ENCODE measurements around the gene LRRC8D. TPM values are rescaled to one million over a fixed set of nuclear protein-coding genes. Genes with fewer than 3 reads are reported as not detected.

LRRC8D gene
- polyA plus RNA-seq, 2 donors = 3.5 to 7.1 TPM

- no peaks in the 10 kb centered on the region for H3K27me3 ChIP-seq (ENCODE audit: control insufficient read depth in 1 of 2, insufficient read depth in 2 of 2, low read length in 2 of 2)
- WGBS, 2 donors = 88 to 94% methylated on average over 3 of the region's 3 CpGs
- H3K4me1 ChIP-seq (ENCODE audit: control insufficient read depth in 2 of 2, insufficient read depth in 2 of 2, low read length in 1 of 2) = no peaks in the 10 kb centered on the region
- H3K4me3 ChIP-seq (ENCODE audit: low read depth in 1 of 2, low read length in 2 of 2) = no peak overlapping the region
- no peak overlapping the region for H3K27ac ChIP-seq (ENCODE audit: low read depth in 2 of 2, low read length in 1 of 2)
- no peaks in the 10 kb centered on the region for H3K9me3 ChIP-seq (ENCODE audit: control insufficient read depth in 2 of 2, insufficient read depth in 1 of 2, low read depth in 1 of 2, low read length in 1 of 2)
- H3K36me3 ChIP-seq (ENCODE audit: control insufficient read depth in 2 of 2, insufficient read depth in 2 of 2, low read length in 1 of 2) = no peaks in the 10 kb centered on the region
Observed at GRCh38 chr1:89863165-89863830, 42.5 kb downstream of the LRRC8D start.

GRCh38 chr1:89865498-89866382, 44.9 kb downstream of the LRRC8D start:
- Histone ChIP-seq H3K27ac (ENCODE audit: low read depth in 2 of 2, low read length in 1 of 2) (no peak overlapping the region), H3K36me3 (ENCODE audit: control insufficient read depth in 2 of 2, insufficient read depth in 2 of 2, low read length in 1 of 2) (no peaks in the 10 kb centered on the region), H3K27me3 (ENCODE audit: control insufficient read depth in 1 of 2, insufficient read depth in 2 of 2, low read length in 2 of 2) (no peaks in the 10 kb centered on the region), H3K9me3 (ENCODE audit: control insufficient read depth in 2 of 2, insufficient read depth in 1 of 2, low read depth in 1 of 2, low read length in 1 of 2) (no peaks in the 10 kb centered on the region), H3K4me3 (ENCODE audit: low read depth in 1 of 2, low read length in 2 of 2) (no peak overlapping the region), H3K4me1 (ENCODE audit: control insufficient read depth in 2 of 2, insufficient read depth in 2 of 2, low read length in 1 of 2) (no peaks in the 10 kb centered on the region)
- WGBS, 2 donors = 65 to 79% methylated on average over 4 of the region's 4 CpGs

GRCh38 chr1:89866568-89866967, 45.7 kb downstream of the LRRC8D start:
- 98% methylated on average over 7 of the region's 7 CpGs for WGBS, 2 donors
- no peak overlapping the region for H3K4me3 ChIP-seq (ENCODE audit: low read depth in 1 of 2, low read length in 2 of 2)
- no peaks in the 10 kb centered on the region for H3K9me3 ChIP-seq (ENCODE audit: control insufficient read depth in 2 of 2, insufficient read depth in 1 of 2, low read depth in 1 of 2, low read length in 1 of 2)
- no peaks in the 10 kb centered on the region for H3K4me1 ChIP-seq (ENCODE audit: control insufficient read depth in 2 of 2, insufficient read depth in 2 of 2, low read length in 1 of 2)
- no peaks in the 10 kb centered on the region for H3K27me3 ChIP-seq (ENCODE audit: control insufficient read depth in 1 of 2, insufficient read depth in 2 of 2, low read length in 2 of 2)
- H3K27ac ChIP-seq (ENCODE audit: low read depth in 2 of 2, low read length in 1 of 2) = no peak overlapping the region
- H3K36me3 ChIP-seq (ENCODE audit: control insufficient read depth in 2 of 2, insufficient read depth in 2 of 2, low read length in 1 of 2) = no peaks in the 10 kb centered on the region

- no peak overlapping the region for H3K4me3 ChIP-seq (ENCODE audit: low read depth in 1 of 2, low read length in 2 of 2)
- H3K9me3 ChIP-seq (ENCODE audit: control insufficient read depth in 2 of 2, insufficient read depth in 1 of 2, low read depth in 1 of 2, low read length in 1 of 2) = no peaks in the 10 kb centered on the region
- no peaks in the 10 kb centered on the region for H3K36me3 ChIP-seq (ENCODE audit: control insufficient read depth in 2 of 2, insufficient read depth in 2 of 2, low read length in 1 of 2)
- no peaks in the 10 kb centered on the region for H3K27me3 ChIP-seq (ENCODE audit: control insufficient read depth in 1 of 2, insufficient read depth in 2 of 2, low read length in 2 of 2)
- H3K27ac ChIP-seq (ENCODE audit: low read depth in 2 of 2, low read length in 1 of 2) = no peak overlapping the region
- 76 to 92% methylated on average over 3 of the region's 3 CpGs for WGBS, 2 donors
- no peaks in the 10 kb centered on the region for H3K4me1 ChIP-seq (ENCODE audit: control insufficient read depth in 2 of 2, insufficient read depth in 2 of 2, low read length in 1 of 2)
Observed at GRCh38 chr1:89870998-89871397, 50.2 kb downstream of the LRRC8D start.

- no peaks in the 10 kb centered on the region for H3K36me3 ChIP-seq (ENCODE audit: control insufficient read depth in 2 of 2, insufficient read depth in 2 of 2, low read length in 1 of 2)
- WGBS, 2 donors = 93 to 94% methylated on average over 9 of the region's 9 CpGs
- H3K27me3 ChIP-seq (ENCODE audit: control insufficient read depth in 1 of 2, insufficient read depth in 2 of 2, low read length in 2 of 2) = no peaks in the 10 kb centered on the region
- H3K4me3 ChIP-seq (ENCODE audit: low read depth in 1 of 2, low read length in 2 of 2) = no peak overlapping the region
- no peaks in the 10 kb centered on the region for H3K4me1 ChIP-seq (ENCODE audit: control insufficient read depth in 2 of 2, insufficient read depth in 2 of 2, low read length in 1 of 2)
- no peaks in the 10 kb centered on the region for H3K9me3 ChIP-seq (ENCODE audit: control insufficient read depth in 2 of 2, insufficient read depth in 1 of 2, low read depth in 1 of 2, low read length in 1 of 2)
- no peak overlapping the region for H3K27ac ChIP-seq (ENCODE audit: low read depth in 2 of 2, low read length in 1 of 2)
Observed at GRCh38 chr1:89871768-89872473, 51.1 kb downstream of the LRRC8D start.

GRCh38 chr1:89872567-89872966, 51.7 kb downstream of the LRRC8D start:
- Histone ChIP-seq H3K36me3 (ENCODE audit: control insufficient read depth in 2 of 2, insufficient read depth in 2 of 2, low read length in 1 of 2) (no peaks in the 10 kb centered on the region), H3K27ac (ENCODE audit: low read depth in 2 of 2, low read length in 1 of 2) (no peak overlapping the region), H3K4me3 (ENCODE audit: low read depth in 1 of 2, low read length in 2 of 2) (no peak overlapping the region), H3K4me1 (ENCODE audit: control insufficient read depth in 2 of 2, insufficient read depth in 2 of 2, low read length in 1 of 2) (no peaks in the 10 kb centered on the region), H3K27me3 (ENCODE audit: control insufficient read depth in 1 of 2, insufficient read depth in 2 of 2, low read length in 2 of 2) (no peaks in the 10 kb centered on the region), H3K9me3 (ENCODE audit: control insufficient read depth in 2 of 2, insufficient read depth in 1 of 2, low read depth in 1 of 2, low read length in 1 of 2) (no peaks in the 10 kb centered on the region)
- 43 to 49% methylated on average over 1 of the region's 1 CpG for WGBS, 2 donors

- no peaks in the 10 kb centered on the region for H3K4me1 ChIP-seq (ENCODE audit: control insufficient read depth in 2 of 2, insufficient read depth in 2 of 2, low read length in 1 of 2)
- H3K4me3 ChIP-seq (ENCODE audit: low read depth in 1 of 2, low read length in 2 of 2) = no peak overlapping the region
- no peaks in the 10 kb centered on the region for H3K36me3 ChIP-seq (ENCODE audit: control insufficient read depth in 2 of 2, insufficient read depth in 2 of 2, low read length in 1 of 2)
- no peaks in the 10 kb centered on the region for H3K9me3 ChIP-seq (ENCODE audit: control insufficient read depth in 2 of 2, insufficient read depth in 1 of 2, low read depth in 1 of 2, low read length in 1 of 2)
- H3K27ac ChIP-seq (ENCODE audit: low read depth in 2 of 2, low read length in 1 of 2) = no peak overlapping the region
- H3K27me3 ChIP-seq (ENCODE audit: control insufficient read depth in 1 of 2, insufficient read depth in 2 of 2, low read length in 2 of 2) = no peaks in the 10 kb centered on the region
Observed at GRCh38 chr1:89873288-89873687, 52.5 kb downstream of the LRRC8D start.

- Histone ChIP-seq H3K4me1 (ENCODE audit: control insufficient read depth in 2 of 2, insufficient read depth in 2 of 2, low read length in 1 of 2) (no peaks in the 10 kb centered on the region), H3K4me3 (ENCODE audit: low read depth in 1 of 2, low read length in 2 of 2) (no peak overlapping the region), H3K36me3 (ENCODE audit: control insufficient read depth in 2 of 2, insufficient read depth in 2 of 2, low read length in 1 of 2) (no peaks in the 10 kb centered on the region), H3K9me3 (ENCODE audit: control insufficient read depth in 2 of 2, insufficient read depth in 1 of 2, low read depth in 1 of 2, low read length in 1 of 2) (no peaks in the 10 kb centered on the region), H3K27ac (ENCODE audit: low read depth in 2 of 2, low read length in 1 of 2) (no peak overlapping the region), H3K27me3 (ENCODE audit: control insufficient read depth in 1 of 2, insufficient read depth in 2 of 2, low read length in 2 of 2) (no peaks in the 10 kb centered on the region)
- WGBS, 2 donors = 21 to 22% methylated on average over 3 of the region's 3 CpGs
Observed at GRCh38 chr1:89873770-89874169, 52.9 kb downstream of the LRRC8D start.

- 85% methylated on average over 3 of the region's 3 CpGs for WGBS, 2 donors
- no peak overlapping the region for H3K27ac ChIP-seq (ENCODE audit: low read depth in 2 of 2, low read length in 1 of 2)
- H3K36me3 ChIP-seq (ENCODE audit: control insufficient read depth in 2 of 2, insufficient read depth in 2 of 2, low read length in 1 of 2) = no peaks in the 10 kb centered on the region
- no peaks in the 10 kb centered on the region for H3K27me3 ChIP-seq (ENCODE audit: control insufficient read depth in 1 of 2, insufficient read depth in 2 of 2, low read length in 2 of 2)
- no peak overlapping the region for H3K4me3 ChIP-seq (ENCODE audit: low read depth in 1 of 2, low read length in 2 of 2)
- no peaks in the 10 kb centered on the region for H3K4me1 ChIP-seq (ENCODE audit: control insufficient read depth in 2 of 2, insufficient read depth in 2 of 2, low read length in 1 of 2)
- no peaks in the 10 kb centered on the region for H3K9me3 ChIP-seq (ENCODE audit: control insufficient read depth in 2 of 2, insufficient read depth in 1 of 2, low read depth in 1 of 2, low read length in 1 of 2)
Observed at GRCh38 chr1:89876463-89876862, 55.6 kb downstream of the LRRC8D start.

All from esophagus (tissue), 2 donors.